NB4 (cell line): ENCODE results near the gene EPN3.

Source experiments
- MYC ChIP-seq: IDR thresholded peaks from 2 replicates; pipeline ENCODE4 v1.6.1; 2011; ENCODE audit warnings: low read depth, low read length
- POLR2A ChIP-seq: IDR thresholded peaks from 2 replicates; pipeline ENCODE4 v1.6.1; 2011; ENCODE audit warnings: mild to moderate bottlenecking; ENCODE audit not compliant: insufficient read length; ENCODE audit errors: extremely low read depth
- TF ChIP-seq, protein P1 (sequence below): IDR thresholded peaks from one replicate; pipeline ENCODE4 v1.5.1; 2012; ENCODE audit warnings: low read depth, low read length
- TF ChIP-seq, protein P2 (sequence below): IDR thresholded peaks from 2 replicates; pipeline ENCODE4 v1.6.1; 2011; ENCODE audit warnings: low read depth, low read length

DNA sequence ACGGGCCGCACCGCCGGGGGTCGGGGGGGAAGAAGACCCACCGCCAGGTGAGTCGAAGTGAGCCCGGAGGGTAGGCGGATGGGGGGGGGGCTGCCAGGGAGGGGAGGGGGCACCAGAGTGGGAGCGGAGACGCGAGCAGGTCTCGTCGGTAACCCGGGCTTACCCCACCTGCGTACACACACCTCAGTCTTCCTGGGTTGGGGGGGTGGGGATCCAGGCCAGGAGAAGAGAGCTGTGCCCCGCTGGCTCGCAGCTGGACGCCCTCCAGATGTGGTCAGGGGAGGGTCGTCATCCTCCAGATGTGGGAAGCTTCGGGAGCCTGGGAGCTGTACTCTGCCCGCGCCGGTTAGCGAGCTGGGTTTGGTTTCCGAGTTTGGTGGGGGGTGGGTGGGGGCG, 29.2 kb downstream of the EPN3 start:
- TF ChIP-seq, protein P1, sequence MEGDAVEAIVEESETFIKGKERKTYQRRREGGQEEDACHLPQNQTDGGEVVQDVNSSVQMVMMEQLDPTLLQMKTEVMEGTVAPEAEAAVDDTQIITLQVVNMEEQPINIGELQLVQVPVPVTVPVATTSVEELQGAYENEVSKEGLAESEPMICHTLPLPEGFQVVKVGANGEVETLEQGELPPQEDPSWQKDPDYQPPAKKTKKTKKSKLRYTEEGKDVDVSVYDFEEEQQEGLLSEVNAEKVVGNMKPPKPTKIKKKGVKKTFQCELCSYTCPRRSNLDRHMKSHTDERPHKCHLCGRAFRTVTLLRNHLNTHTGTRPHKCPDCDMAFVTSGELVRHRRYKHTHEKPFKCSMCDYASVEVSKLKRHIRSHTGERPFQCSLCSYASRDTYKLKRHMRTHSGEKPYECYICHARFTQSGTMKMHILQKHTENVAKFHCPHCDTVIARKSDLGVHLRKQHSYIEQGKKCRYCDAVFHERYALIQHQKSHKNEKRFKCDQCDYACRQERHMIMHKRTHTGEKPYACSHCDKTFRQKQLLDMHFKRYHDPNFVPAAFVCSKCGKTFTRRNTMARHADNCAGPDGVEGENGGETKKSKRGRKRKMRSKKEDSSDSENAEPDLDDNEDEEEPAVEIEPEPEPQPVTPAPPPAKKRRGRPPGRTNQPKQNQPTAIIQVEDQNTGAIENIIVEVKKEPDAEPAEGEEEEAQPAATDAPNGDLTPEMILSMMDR: no peak
- no peak for TF ChIP-seq POLR2A
- TF ChIP-seq, protein P2, sequence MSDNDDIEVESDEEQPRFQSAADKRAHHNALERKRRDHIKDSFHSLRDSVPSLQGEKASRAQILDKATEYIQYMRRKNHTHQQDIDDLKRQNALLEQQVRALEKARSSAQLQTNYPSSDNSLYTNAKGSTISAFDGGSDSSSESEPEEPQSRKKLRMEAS: no peak
- TF ChIP-seq MYC: no peak
